Measurements from ENCODE around the gene UBA3. TPM values are rescaled to one million over a fixed set of nuclear protein-coding genes. Genes with fewer than 3 reads are reported as not detected.

The UBA3 gene
- total and polyA plus RNA-seq, 10 of the 15 experiments (the other 5 are each of a cell fraction or from before 2014, with no cell fraction given) = 72.9 to 131 (median 102) TPM

GRCh38 chr3:69065318-69065964 is 14.7 kb downstream of the UBA3 start (continued):
- TF ChIP-seq PAX5 (IDR thresholded peaks at IDR 0.05; ENCODE audit: borderline replicate concordance, low read depth, low read length) (no peak), NRF1 (conservative IDR thresholded peaks at IDR 0.05; ENCODE audit: low read depth, low read length) (no peak), IRF5 (IDR thresholded peaks at IDR 0.05; ENCODE audit: borderline replicate concordance) (no peak), ZNF217 (IDR thresholded peaks at IDR 0.05) (no peak), RELA (IDR thresholded peaks at IDR 0.05; ENCODE audit: borderline replicate concordance, partially characterized antibody) (no peak)
- TF ChIP-seq, protein P1, sequence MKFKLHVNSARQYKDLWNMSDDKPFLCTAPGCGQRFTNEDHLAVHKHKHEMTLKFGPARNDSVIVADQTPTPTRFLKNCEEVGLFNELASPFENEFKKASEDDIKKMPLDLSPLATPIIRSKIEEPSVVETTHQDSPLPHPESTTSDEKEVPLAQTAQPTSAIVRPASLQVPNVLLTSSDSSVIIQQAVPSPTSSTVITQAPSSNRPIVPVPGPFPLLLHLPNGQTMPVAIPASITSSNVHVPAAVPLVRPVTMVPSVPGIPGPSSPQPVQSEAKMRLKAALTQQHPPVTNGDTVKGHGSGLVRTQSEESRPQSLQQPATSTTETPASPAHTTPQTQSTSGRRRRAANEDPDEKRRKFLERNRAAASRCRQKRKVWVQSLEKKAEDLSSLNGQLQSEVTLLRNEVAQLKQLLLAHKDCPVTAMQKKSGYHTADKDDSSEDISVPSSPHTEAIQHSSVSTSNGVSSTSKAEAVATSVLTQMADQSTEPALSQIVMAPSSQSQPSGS (IDR thresholded peaks at IDR 0.05; ENCODE audit: low read length) = no peak
- TF ChIP-seq, protein P2, sequence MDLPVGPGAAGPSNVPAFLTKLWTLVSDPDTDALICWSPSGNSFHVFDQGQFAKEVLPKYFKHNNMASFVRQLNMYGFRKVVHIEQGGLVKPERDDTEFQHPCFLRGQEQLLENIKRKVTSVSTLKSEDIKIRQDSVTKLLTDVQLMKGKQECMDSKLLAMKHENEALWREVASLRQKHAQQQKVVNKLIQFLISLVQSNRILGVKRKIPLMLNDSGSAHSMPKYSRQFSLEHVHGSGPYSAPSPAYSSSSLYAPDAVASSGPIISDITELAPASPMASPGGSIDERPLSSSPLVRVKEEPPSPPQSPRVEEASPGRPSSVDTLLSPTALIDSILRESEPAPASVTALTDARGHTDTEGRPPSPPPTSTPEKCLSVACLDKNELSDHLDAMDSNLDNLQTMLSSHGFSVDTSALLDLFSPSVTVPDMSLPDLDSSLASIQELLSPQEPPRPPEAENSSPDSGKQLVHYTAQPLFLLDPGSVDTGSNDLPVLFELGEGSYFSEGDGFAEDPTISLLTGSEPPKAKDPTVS (IDR thresholded peaks at IDR 0.05; ENCODE audit: low read depth, low read length) = no peak

- CTCF ChIA-PET = interaction anchor here (0.9 to 1.9 kb wide), 5 partner anchors 10 to 57 kb away, joined by 3 to 5 read pairs (median 4); no protein-coding TSS in a partner anchor
- H3K4me2 ChIP-seq (ENCODE audit: control insufficient read depth, insufficient read depth) = no peak overlapping the region
- no peaks in the 10 kb centered on the region for H3K27me3 ChIP-seq (replicated peaks in 1 of 2; ENCODE audit: control insufficient read depth in 2 of 2, insufficient read depth in 2 of 2, low read length in 1 of 2)
- no peak overlapping the region for H3K9ac ChIP-seq (ENCODE audit: control insufficient read depth, insufficient read depth, low read length)
- no TSS peak for BruUV-seq (replicated peaks)
- no peak for ATAC-seq
- intact Hi-C loops (cut with micrococcal nuclease; ENCODE audit: unreplicated experiment) (no loop called here), in situ Hi-C loops (cut with MboI) (no loop called here)
- no peaks in the 10 kb centered on the region; the same call in 2 of the 3 replicates for H3K9me3 ChIP-seq (replicated peaks; ENCODE audit: control insufficient read depth, insufficient read depth, low read length)
- SMC1A ChIA-PET (ENCODE audit: uncharacterized antibody, unreplicated experiment) = interaction anchor here (0.7 to 5.6 kb wide), 8 partner anchors 12 to 137 kb away, joined by 3 to 32 read pairs (median 6); partner anchors contain the start of gene TMF1
- POLR2A ChIA-PET = interaction anchor here (0.7 to 1.1 kb wide), 2 partner anchors 10 to 16 kb away, joined by 3 to 4 read pairs; no protein-coding TSS in a partner anchor
- no peaks in the 10 kb centered on the region for H3K79me2 ChIP-seq (ENCODE audit: control insufficient read depth, insufficient read depth, low read length)
- RAD21 ChIA-PET (ENCODE audit: unreplicated experiment) = no interaction called here
- no peak overlapping the region for H3K4me3 ChIP-seq
- H2AFZ ChIP-seq (ENCODE audit: control insufficient read depth, low read depth, low read length) = no peak overlapping the region
- no peak for DNase-seq (ENCODE audit: low read depth, low spot score)
- peaks cover 2% of the 10 kb centered on the region for H3K4me1 ChIP-seq (ENCODE audit: control insufficient read depth, insufficient read depth, low read length)
- TF ChIP-seq ZNF384 (IDR thresholded peaks at IDR 0.05; ENCODE audit: borderline replicate concordance, low read depth, low read length) (no peak), JUNB (IDR thresholded peaks at IDR 0.05) (no peak), FOS (IDR thresholded peaks at IDR 0.05; ENCODE audit: borderline replicate concordance, extremely low read depth, insufficient read length) (no peak), SMAD5 (IDR thresholded peaks at IDR 0.05; ENCODE audit: low read depth) (no peak), EP300 (IDR thresholded peaks at IDR 0.05; ENCODE audit: borderline replicate concordance in 1 of 2, control insufficient read depth in 1 of 2, low read depth in 2 of 2, low read length in 2 of 2) (no peak), SIN3A (IDR thresholded peaks at IDR 0.05; ENCODE audit: low read depth, low read length) (no peak), PKNOX1 (IDR thresholded peaks at IDR 0.05) (no peak), ZSCAN29 (IDR thresholded peaks at IDR 0.05) (no peak)
- no peaks in the 10 kb centered on the region for H4K20me1 ChIP-seq (ENCODE audit: control insufficient read depth, insufficient read depth)
- no peak overlapping the region for H3K27ac ChIP-seq (ENCODE audit: control insufficient read depth, insufficient read depth)
- FAIRE-seq = no peak
- WGBS (ENCODE audit: insufficient coverage, insufficient replicate concordance, low lambda C conversion rate, missing lambda C conversion rate) = 48% methylated on average over 2 of the region's 2 CpGs
- H3K36me3 ChIP-seq (ENCODE audit: control insufficient read depth in 2 of 2, insufficient read depth in 2 of 2, low read length in 1 of 2) = peaks cover 1 to 22% of the 10 kb centered on the region in 2 experiments; a peak in 2 of 4 replicates
Observed at GRCh38 chr3:69063636-69064035, 16.5 kb downstream of the UBA3 start.
